Neuron (in vitro differentiated cells): Measurements from ENCODE around the gene WNT2.
"Not testable (repeated sequence)": the region's sequence is repeated elsewhere in the genome, so short reads cannot be mapped to it uniquely, and the experiment has no call there.

Experiments used
- H2AFZ ChIP-seq: one replicate; pipeline ENCODE4 v1.6.1; 2013; ENCODE audit warnings: low read depth, mild to moderate bottlenecking, inconsistent platforms, low read length, moderate library complexity
- H3K27me3 ChIP-seq: one replicate; pipeline ENCODE4 v1.6.1; 2013; ENCODE audit warnings: low read length; ENCODE audit not compliant: insufficient read depth
- H3K36me3 ChIP-seq: one replicate; pipeline ENCODE4 v1.6.1; 2013; ENCODE audit warnings: low read length; ENCODE audit not compliant: insufficient read depth
- H3K4me1 ChIP-seq: one replicate; pipeline ENCODE4 v1.6.1; 2013; ENCODE audit warnings: low read length; ENCODE audit not compliant: insufficient read depth
- H3K4me3 ChIP-seq: 2 replicates; pipeline ENCODE4 v1.5.1; 2013; ENCODE audit warnings: mild to moderate bottlenecking, low read length, moderate library complexity
- H3K9me3 ChIP-seq: one replicate; pipeline ENCODE4 v1.6.1; 2013; ENCODE audit warnings: low read length

WNT2 gene

DNA sequence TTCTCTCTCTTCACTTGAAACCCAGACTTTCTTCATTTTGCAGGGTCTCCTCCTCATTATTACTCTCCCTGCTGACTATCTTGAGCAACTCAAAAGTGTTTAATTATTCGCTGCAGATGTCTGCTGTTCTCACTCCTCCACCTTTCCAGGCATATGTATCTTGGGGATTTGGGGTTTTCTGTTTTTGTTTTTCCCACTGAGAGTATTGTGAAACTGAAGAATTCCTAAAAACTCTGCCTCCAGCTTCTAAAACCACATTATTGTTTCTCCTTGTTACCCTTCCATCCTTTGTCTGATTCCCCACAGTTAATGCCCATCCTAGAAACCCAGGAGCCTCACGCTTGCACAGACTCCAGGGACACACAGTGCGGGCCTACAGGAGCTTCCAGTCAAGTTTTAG is 51.3 kb downstream of the WNT2 start:
- Histone ChIP-seq H3K36me3 (no peaks in the 10 kb centered on the region), H3K9me3 (no peaks in the 10 kb centered on the region), H3K4me1 (no peaks in the 10 kb centered on the region)

DNA sequence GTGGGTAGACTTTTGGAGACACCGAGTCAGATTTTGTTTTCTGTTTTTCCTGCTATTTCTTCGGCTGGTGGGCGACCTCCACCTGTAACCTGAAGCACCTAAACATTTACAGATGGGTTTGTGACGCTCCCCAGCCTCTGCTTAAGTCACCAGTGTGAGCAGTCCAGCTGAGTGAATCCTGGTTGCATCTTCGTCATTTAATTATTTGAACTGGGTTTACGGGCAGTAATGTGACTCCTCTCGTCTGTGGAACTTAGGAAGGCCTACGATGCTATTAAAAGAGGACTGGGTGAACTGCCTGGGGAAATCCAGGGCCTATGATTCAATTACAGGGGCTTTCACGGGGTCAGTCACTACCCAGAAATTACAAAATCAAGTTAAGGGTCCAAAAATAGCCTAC is 52.5 kb downstream of the WNT2 start:
- Histone ChIP-seq H2AFZ (no peak overlapping the region), H3K36me3 (no peaks in the 10 kb centered on the region), H3K4me1 (no peaks in the 10 kb centered on the region), H3K9me3 (no peaks in the 10 kb centered on the region), H3K27me3 (no peaks in the 10 kb centered on the region), H3K4me3 (no peak overlapping the region)

More for the DNA sequence above, 51.3 kb downstream of the WNT2 start:
- Histone ChIP-seq H3K27me3 (no peaks in the 10 kb centered on the region), H3K4me3 (no peak overlapping the region), H2AFZ (no peak overlapping the region)

DNA sequence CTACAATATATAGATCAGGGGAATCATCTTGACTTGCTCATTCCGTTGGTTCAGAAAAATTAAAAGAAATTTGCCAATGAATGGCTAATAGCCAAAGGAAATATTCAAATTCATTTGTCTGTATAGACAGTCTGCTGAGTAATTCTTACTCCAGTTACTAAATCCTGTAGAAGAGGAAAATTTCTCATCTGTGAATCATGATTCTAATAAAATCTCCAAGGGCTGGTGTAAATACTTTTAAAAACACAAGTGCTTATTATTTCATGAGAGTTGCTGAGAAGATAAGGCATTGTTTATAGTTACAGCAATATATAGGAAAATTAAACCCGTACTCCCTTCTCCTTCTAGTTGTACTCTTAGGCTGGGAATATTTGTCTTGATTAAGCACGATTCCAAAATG is 53.0 kb downstream of the WNT2 start:
- Histone ChIP-seq H3K4me1 (no peaks in the 10 kb centered on the region), H3K36me3 (no peaks in the 10 kb centered on the region), H3K27me3 (no peaks in the 10 kb centered on the region), H2AFZ (no peak overlapping the region), H3K9me3 (no peaks in the 10 kb centered on the region), H3K4me3 (no peak overlapping the region)

DNA sequence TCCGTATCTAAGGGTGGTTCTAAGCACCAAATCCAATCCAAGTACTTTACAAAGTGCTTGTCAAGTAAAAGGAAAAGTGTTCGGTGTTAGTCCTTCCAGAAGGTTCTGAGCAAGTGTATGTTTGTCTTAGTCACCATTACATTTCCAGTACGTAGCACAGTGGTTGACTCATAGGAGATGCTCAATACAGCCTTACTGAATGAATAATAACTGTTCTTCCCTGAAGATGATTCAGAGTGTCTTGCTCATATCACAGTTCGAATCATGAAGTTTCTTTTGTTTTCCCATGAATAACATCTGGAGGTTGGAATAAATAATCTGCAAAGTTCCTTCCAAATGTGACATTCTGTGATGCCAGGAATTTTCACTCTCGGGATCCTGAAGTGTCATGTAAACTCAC is 53.4 kb downstream of the WNT2 start:
- no peaks in the 10 kb centered on the region for H3K9me3 ChIP-seq
- H3K4me1 ChIP-seq, result no peaks in the 10 kb centered on the region
- H3K4me3 ChIP-seq, result no peak overlapping the region
- H2AFZ ChIP-seq, result no peak overlapping the region
- H3K27me3 ChIP-seq, result no peaks in the 10 kb centered on the region
- H3K36me3 ChIP-seq, result no peaks in the 10 kb centered on the region

DNA sequence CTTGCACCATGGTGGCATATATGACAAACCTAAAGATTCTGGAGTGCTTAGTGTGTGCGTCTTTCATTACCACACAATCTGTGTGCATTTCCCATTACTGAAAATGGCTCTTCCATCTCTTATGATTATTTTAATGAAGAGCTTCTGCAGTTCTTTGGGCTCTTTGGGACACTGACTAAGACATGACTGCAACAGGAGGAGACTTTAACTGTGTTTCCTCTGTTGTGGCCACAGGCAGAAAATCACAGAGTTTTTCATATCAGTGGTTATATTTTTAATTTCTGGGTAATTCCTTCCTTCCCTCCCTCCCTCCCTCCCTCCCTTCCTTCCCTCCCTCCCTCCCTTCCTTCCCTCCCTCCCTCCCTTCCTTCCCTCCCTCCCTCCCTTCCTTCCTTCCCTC is 58.1 kb downstream of the WNT2 start:
- Histone ChIP-seq H3K4me3 (no peak overlapping the region), H3K36me3 (no peaks in the 10 kb centered on the region), H2AFZ (no peak overlapping the region), H3K4me1 (no peaks in the 10 kb centered on the region), H3K27me3 (no peaks in the 10 kb centered on the region), H3K9me3 (no peaks in the 10 kb centered on the region)

DNA sequence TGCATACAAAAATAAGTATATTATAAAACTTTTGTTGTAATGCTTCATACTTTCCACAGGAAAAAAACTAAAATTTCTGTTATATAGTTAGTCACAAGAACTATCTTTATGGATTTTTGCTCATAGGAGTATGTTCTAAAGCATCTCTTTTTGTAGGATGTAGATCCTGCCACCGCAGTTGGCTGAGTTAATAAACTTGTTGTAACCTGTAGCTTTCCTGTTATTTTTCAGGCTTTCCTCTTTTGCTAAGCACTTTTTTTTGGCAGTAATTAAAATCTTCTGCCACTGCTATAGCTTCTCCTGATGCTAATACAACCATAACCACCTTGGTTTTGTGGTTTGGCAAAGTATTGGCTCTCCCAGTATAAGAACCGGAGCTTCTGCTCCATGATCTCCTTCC is 60.3 kb downstream of the WNT2 start:
- no peak overlapping the region for H2AFZ ChIP-seq
- H3K27me3 ChIP-seq, result no peaks in the 10 kb centered on the region
- no peaks in the 10 kb centered on the region for H3K36me3 ChIP-seq
- no peak overlapping the region for H3K4me3 ChIP-seq
- no peaks in the 10 kb centered on the region for H3K9me3 ChIP-seq
- H3K4me1 ChIP-seq, result no peaks in the 10 kb centered on the region

DNA sequence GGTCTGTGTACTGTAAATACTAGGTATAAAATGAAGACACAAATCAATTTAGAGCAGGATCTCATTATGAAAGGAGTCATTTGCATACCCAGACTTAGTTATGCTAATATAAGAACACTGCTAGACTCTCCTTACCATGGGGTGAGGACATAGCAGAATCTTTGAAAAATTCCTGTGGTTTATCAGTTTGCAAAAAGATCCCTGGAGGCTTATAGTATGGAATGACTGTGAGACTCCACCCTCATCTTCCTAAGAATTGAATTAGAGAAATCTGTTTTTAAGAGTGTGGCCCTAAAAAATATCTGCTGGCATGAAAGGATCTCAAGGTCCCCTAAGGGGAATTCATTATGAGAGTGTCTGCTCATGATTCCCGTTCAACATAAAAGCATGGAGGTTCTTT is 63.2 kb downstream of the WNT2 start:
- H3K9me3 ChIP-seq, result no peaks in the 10 kb centered on the region
- H3K4me3 ChIP-seq, result no peak overlapping the region
- no peak overlapping the region for H2AFZ ChIP-seq
- H3K27me3 ChIP-seq, result no peaks in the 10 kb centered on the region
- H3K4me1 ChIP-seq, result no peaks in the 10 kb centered on the region
- H3K36me3 ChIP-seq, result no peaks in the 10 kb centered on the region

DNA sequence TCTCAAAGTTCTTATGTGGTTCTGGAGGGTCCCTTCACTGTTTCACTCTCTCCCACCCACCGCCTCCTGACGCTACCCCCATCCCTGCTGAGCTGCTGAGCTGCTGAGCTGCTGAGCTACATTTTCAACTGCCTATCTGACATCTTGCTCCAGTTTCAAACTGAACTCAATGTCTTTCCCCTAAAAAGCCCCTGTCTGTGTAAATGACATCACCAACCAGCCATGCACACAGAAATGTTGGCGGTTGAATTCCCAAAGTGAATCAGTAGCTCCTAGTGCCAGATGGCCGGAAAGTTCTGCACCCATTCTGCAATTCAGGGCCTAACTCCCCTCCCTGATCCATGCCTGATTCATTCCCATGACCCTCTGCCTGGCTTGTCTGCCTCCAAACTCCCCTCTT is 71.2 kb downstream of the WNT2 start:
- no peaks in the 10 kb centered on the region for H3K27me3 ChIP-seq
- H3K4me1 ChIP-seq, result peaks cover 6% of the 10 kb centered on the region
- H3K4me3 ChIP-seq, result no peak overlapping the region
- H3K9me3 ChIP-seq, result no peaks in the 10 kb centered on the region
- H3K36me3 ChIP-seq, result no peaks in the 10 kb centered on the region
- no peak overlapping the region for H2AFZ ChIP-seq

DNA sequence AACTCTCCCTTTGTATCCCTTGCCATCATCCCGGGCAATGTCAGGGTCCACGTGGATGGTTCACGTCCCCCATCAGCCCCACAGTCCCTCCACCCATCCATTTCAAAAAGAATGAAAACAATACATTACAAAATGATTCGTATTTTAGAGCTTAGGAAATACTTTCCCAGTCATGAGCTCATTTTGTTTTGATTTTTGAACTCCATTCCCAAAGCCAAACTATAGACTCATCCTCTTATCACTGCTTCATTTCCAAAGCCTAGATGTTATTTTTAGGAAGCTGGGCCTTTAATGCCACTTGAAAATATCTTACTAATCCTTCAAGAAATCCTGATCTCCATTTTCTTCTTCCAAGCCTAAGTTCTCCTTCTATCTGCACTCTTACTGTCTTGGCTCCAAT is 72.1 kb downstream of the WNT2 start:
- Histone ChIP-seq H3K27me3 (no peaks in the 10 kb centered on the region), H3K36me3 (no peaks in the 10 kb centered on the region), H2AFZ (no peak overlapping the region), H3K9me3 (no peaks in the 10 kb centered on the region), H3K4me3 (no peak overlapping the region), H3K4me1 (peaks cover 6% of the 10 kb centered on the region)

DNA sequence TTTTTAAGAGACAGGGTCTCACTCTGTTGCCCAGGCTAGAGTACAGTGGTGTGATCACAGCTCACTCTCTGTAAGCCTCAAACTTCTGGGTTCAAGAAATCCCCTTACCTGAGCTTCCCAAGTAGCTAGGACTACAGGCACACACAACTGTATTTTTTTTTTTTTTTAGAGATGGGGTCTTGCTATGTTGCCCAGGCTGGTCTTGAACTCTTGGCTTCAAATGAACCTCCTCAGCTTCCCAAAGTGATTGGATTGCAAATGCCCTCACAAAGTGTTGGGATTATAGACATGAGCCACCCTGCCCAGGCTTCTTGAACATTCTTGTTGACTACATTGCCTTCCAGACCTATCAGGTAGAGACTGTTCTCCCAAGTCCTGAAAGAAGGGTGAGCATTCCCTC is 72.6 kb downstream of the WNT2 start:
- no peak overlapping the region for H3K4me3 ChIP-seq
- no peak overlapping the region for H2AFZ ChIP-seq
- H3K9me3 ChIP-seq, result no peaks in the 10 kb centered on the region
- peaks cover 6% of the 10 kb centered on the region for H3K4me1 ChIP-seq
- H3K36me3 ChIP-seq, result no peaks in the 10 kb centered on the region
- no peaks in the 10 kb centered on the region for H3K27me3 ChIP-seq

DNA sequence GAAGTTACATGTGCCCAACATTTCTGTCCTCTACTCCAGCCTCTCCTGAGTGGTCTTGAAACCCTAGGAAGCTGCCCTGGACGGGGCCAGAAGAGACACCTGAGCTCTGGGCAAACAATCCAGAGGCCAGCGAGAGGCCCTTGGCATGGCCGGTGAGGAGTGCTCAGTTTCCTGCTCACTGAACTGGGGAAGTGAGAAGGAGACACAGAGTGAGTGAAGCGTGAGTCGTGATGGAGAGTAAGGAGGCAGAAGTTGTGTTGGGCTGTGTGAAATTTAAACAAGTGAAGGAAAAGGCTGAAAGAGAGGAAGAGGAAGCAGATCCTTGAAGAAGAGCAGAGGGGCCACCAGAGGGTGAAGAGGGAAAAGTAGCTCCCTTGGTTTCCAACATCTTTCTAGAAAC is 73.2 kb downstream of the WNT2 start:
- H2AFZ ChIP-seq, result no peak overlapping the region

DNA sequence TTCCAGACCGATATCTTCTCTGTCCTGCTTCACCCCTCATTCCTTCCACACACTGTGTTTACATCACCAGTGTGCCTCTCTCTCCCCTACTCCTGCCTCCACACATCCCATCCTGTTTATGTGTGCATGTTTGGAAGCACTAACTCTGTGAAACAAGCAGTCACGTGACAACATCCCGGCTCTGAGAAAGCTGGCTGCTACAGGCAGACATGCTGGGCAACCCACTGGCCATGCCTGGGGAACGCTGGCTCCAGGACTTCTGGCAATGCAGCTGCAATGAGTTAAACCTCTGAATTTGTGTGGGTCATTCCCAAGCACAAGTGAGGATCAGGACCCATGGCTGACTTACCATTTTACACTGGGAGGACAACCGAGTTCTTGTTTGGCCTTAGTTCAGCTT is 74.0 kb downstream of the WNT2 start:
- H2AFZ ChIP-seq, result no peak overlapping the region
- peaks cover 6% of the 10 kb centered on the region for H3K4me1 ChIP-seq
- H3K4me3 ChIP-seq, result no peak overlapping the region
- H3K36me3 ChIP-seq, result no peaks in the 10 kb centered on the region
- no peaks in the 10 kb centered on the region for H3K9me3 ChIP-seq
- H3K27me3 ChIP-seq, result no peaks in the 10 kb centered on the region

More for the DNA sequence above, 73.2 kb downstream of the WNT2 start:
- Histone ChIP-seq H3K36me3 (no peaks in the 10 kb centered on the region), H3K9me3 (no peaks in the 10 kb centered on the region), H3K4me1 (peaks cover 6% of the 10 kb centered on the region), H3K4me3 (no peak overlapping the region), H3K27me3 (no peaks in the 10 kb centered on the region)

DNA sequence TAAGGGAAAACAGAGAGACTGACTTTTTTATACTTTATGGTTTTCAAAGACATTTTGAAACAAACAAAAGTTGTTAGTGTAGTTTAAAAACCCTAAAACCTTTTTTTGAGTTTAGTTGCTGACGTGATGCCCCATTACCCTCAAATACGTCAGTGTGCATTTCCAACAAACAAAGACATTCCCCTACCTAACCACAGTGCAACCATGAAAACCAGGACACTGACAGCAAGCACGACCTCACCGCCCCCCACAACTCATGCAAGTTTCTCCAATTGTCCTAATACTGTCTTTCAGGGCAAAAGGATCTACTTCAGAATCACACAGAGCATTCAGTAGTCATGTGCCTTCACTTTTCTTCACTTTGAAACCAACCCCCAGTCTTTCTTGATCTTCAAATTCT is 75.0 kb downstream of the WNT2 start:
- H3K9me3 ChIP-seq, result no peaks in the 10 kb centered on the region
- H3K36me3 ChIP-seq, result no peaks in the 10 kb centered on the region
- no peaks in the 10 kb centered on the region for H3K27me3 ChIP-seq
- H3K4me3 ChIP-seq, result no peak overlapping the region
- H3K4me1 ChIP-seq, result peaks cover 6% of the 10 kb centered on the region
- no peak overlapping the region for H2AFZ ChIP-seq

DNA sequence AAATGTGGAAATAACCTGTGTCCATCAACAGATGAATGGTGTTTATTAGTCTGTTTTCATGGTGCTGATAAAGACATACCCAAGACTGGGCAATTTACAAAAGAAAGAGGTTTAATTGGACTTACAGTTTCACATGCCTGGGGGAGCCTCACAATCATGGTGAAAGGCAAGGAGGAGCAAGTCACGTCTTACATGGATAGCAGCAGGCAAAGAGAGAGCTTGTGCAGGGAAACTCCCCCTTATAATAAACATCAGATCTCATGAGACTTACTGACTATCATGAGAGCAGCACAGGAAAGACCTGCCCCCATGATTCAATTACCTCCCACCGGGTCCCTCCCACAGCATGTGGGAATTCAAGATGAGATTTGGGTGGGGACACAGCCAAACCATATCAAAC is 77.2 kb downstream of the WNT2 start:
- not testable (repeated sequence) for H3K27me3 ChIP-seq, H2AFZ ChIP-seq, H3K9me3 ChIP-seq, H3K36me3 ChIP-seq, H3K4me1 ChIP-seq, H3K4me3 ChIP-seq
